ENCODE measurements around the gene MRM1.
"Not testable (repeated sequence)": the region's sequence is repeated elsewhere in the genome, so short reads cannot be mapped to it uniquely, and the experiment has no call there.

Gene MRM1

GRCh38 chr17:36602030-36602748 is 806 bp downstream of the MRM1 start:
- peak; percentile 73 for DNase-seq

GRCh38 chr17:36602924-36603384 is 1.6 kb downstream of the MRM1 start:
- DNase-seq = peak; percentile 73

GRCh38 chr17:36605028-36605427 is 3.6 kb downstream of the MRM1 start:
- not testable (repeated sequence) for DNase-seq

- DNase-seq = no peak
These were observed 6.9 kb downstream of the MRM1 start for GRCh38 chr17:36608280-36608679.

- no peak for DNase-seq
These were observed 7.6 kb downstream of the MRM1 start for GRCh38 chr17:36608794-36609497.

- no peak for DNase-seq
These were observed 8.1 kb downstream of the MRM1 start for GRCh38 chr17:36609498-36609862.

GRCh38 chr17:36610474-36610873 is 9.1 kb downstream of the MRM1 start:
- no peak for DNase-seq

GRCh38 chr17:36611345-36612072 is 10.1 kb downstream of the MRM1 start:
- no peak for DNase-seq

- DNase-seq = no peak
These were observed 10.9 kb downstream of the MRM1 start for GRCh38 chr17:36612323-36612722.

GRCh38 chr17:36613155-36613554 is 11.8 kb downstream of the MRM1 start:
- DNase-seq = no peak

GRCh38 chr17:36614081-36614480 is 12.7 kb downstream of the MRM1 start:
- no peak for DNase-seq

GRCh38 chr17:36614933-36615332 is 13.6 kb downstream of the MRM1 start:
- DNase-seq = no peak

GRCh38 chr17:36616061-36617029 is 15.0 kb downstream of the MRM1 start:
- no peak for DNase-seq

GRCh38 chr17:36617773-36618172 is 16.4 kb downstream of the MRM1 start:
- no peak for DNase-seq

GRCh38 chr17:36623281-36623680 is 21.9 kb downstream of the MRM1 start:
- no peak for DNase-seq

GRCh38 chr17:36625188-36625587 is 23.8 kb downstream of the MRM1 start:
- DNase-seq = no peak

- DNase-seq = no peak
These were observed 25.7 kb downstream of the MRM1 start for GRCh38 chr17:36627101-36627500.

- DNase-seq = no peak
These were observed 27.2 kb downstream of the MRM1 start for GRCh38 chr17:36628576-36628975.

- peak; percentile 96 for DNase-seq
These were observed 28.0 kb downstream of the MRM1 start for GRCh38 chr17:36629252-36629847.

GRCh38 chr17:36629970-36630502 is 28.7 kb downstream of the MRM1 start:
- no peak for DNase-seq

GRCh38 chr17:36631022-36631421 is 29.6 kb downstream of the MRM1 start:
- DNase-seq = no peak
